ENCODE data around the gene CPM.

The CPM gene

GRCh38 chr12:68904351-68904962, 28.5 kb downstream of the CPM start:
- no peak for DNase-seq (ENCODE audit: low spot score)

DNA sequence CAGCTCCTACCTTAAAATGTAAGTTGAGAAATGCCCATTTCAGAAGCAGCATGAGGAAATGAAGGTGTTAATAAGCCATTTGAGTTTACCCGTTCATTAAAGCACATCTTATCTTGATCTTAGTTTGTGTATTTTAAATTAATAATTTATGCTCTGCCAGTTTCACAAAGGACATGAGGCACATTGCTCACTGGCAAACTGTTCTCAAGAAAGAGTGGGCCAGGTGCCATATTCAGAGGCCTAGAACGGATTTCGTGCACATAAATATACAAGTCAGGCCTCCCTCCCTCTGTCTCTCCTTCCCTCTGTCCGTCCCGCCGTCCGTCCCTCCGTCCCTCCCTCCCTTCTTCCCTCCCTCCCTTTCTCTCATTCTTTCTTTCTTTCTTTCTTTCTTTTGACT, 29.5 kb downstream of the CPM start:
- DNase-seq (ENCODE audit: low spot score), result no peak

DNA sequence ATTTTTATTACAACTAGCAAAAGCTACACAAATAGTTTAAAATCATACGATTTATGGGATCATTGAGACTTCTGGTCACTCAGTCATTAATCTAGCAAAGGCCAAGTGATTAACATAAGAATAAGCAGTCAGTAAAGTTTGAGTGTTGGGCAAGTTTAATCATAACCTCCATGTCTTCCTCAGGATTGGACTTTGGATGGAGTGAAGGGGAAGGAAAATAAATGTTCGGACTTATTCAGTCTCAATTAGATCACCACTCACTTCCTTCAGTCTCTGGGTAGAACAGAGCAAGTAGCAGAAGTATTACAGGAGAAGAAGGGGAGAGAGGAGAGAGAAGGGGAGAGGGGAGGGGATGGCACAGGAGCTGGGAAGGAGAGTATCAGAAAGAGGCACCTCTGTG, 31.4 kb downstream of the CPM start:
- DNase-seq (ENCODE audit: low spot score), result no peak

DNA sequence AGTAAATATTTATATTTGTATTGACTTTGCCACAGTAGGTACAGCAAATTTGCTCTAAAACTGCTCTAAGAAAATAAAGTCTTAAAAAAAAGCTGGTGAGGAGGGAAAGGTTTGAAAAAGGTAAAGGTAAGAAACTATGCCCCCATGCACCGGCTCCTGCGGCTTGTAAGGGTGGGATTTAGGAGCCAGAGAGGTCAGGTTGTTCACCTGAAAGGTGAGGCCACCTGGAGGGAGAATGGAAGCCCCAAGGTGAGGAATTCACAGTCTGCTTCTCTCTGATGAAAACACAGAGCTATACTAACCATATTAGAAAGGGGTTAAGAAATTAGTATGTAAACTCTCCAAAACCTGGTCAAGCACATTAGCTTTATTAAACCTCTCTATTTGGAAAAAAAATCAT, 31.8 kb downstream of the CPM start:
- DNase-seq (ENCODE audit: low spot score), result no peak

DNA sequence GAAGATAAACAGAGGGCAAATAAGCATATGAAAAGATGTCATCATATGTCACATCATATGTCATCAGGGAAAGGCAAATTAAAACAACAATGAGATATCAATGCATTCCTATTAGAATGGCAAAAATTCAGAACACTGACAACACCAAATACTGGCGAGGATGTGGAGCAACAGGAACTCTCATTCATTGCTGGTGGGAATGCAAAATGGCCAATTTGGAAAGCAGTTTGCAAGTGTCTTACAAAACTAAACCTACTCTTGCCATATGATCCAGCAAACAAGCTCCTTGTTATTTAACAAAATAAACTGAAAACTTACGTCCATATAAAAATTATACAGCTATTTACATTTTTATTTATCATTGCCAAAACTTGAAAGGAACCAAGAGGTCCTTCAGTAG, 32.7 kb downstream of the CPM start:
- DNase-seq (ENCODE audit: low spot score), result no peak

DNA sequence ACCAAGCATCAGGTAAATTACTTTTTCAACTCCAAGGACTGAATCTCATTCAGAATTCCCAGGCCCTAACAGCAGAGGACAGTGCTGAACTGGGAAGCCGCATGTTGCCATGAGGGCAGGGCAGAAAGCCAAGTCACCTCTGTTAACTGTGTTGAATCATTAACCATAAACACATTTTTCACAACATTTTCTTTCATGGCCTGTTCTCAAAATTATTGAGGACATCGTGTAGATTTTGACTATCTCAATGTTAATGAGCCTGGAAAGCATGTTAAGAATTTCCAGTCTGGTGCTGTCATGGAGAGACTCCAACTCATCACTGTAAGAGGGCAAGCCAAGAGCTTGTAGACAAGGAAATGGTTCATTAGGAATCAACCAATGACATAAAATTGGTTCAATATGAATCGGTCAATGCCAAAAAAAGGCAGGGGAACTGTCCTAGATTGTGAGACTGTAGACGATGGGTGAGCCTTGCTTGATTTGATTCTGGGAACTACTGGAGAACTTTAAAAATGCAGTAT, 33.7 kb downstream of the CPM start:
- no peak for DNase-seq (ENCODE audit: low spot score)

GRCh38 chr12:68896881-68897540, 36.0 kb downstream of the CPM start:
- peak; percentile 75 for DNase-seq (ENCODE audit: low spot score)

DNA sequence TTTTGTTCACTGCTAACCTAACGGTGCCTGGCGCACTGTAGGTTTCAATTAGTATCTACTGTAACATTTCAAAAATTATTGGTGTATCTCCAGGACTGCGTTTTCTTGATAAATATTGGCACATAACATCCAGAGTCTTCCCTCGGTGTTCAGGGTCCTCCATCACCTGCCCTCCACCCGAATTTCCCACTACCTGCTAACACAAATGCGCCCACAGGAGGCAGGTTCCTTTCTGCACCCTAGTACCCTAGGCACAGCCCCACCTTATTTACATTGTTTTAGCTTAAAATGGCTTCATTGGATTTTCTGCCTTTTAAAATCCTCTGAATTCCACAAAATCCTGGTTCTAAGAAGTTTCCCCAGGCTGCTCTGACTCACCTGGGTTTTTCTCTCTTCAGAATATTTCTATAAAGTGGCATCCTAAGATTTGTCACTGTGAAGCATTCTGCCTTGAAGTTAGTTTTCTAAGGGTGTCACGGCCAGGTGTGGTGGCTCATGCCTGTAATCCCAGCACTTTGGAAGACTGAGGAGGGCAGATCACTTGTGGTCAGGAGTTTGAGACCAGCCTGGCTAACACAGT, 38.6 kb downstream of the CPM start:
- DNase-seq (ENCODE audit: low spot score), result no peak

GRCh38 chr12:68893741-68894140, 39.2 kb downstream of the CPM start:
- DNase-seq (ENCODE audit: low spot score), result no peak

DNA sequence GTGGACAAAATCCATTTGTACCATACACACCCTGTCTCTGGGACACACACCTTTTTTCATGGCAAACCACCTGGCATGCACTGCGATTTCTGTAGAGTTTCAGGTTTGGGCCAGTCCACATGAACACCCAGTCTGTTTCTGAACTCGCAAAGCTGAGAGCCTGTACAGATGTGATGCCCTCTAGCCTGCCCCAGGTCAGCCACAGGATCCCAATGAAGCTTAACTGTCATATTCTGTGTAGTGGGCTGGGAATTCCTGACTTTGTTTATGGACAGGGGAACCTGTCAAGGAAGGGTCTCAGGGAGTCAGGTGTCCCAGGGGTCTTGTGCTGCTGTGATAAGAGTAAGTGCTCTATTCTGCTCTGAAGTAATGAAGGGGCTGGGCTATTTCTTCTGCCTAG, 39.8 kb downstream of the CPM start:
- no peak for DNase-seq (ENCODE audit: low spot score)

- DNase-seq (ENCODE audit: low spot score), result no peak
Observed at GRCh38 chr12:68891141-68891540, 41.8 kb downstream of the CPM start.

DNA sequence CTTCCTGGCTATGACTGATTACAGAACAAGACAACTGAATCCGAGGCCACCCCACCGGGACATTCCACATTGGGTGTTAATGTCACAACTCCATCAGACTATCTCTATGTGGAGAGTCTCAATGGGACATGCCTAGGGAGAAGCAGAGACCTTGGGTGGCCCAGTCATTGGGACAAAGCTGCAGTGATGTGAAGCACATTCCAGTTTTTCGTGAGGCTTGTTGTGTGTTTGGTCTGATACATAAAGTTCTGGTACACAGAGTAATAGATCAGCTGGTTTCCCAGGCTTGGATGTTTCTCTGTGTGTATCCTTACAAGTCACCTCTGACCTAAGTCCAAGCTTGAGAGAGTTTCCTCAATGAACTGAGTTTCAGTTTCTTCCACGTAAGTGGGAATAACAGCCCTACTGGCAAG, 42.3 kb downstream of the CPM start:
- DNase-seq (ENCODE audit: low spot score), result no peak

GRCh38 chr12:68888243-68888642, 44.7 kb downstream of the CPM start:
- DNase-seq (ENCODE audit: low spot score), result no peak

DNA sequence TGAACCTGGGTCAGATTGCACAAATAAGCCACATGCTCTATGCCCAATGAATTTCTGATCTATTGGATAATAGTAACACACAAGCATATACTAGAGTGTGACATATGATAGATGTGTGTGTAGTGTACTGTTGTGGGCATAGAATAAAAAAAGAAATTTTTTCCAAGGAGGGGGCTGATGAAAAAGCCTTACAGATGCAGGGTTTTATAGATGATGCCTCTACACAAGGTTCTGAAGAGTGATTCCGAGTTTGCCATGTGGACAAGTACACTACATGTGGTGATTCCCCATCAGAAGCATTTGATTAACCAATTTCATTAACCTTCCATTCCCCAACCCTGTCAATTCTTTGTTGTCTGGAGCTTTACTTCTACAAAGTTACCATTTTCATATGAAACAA, 45.3 kb downstream of the CPM start:
- no peak for DNase-seq (ENCODE audit: low spot score)

- DNase-seq (ENCODE audit: low spot score), result peak; percentile 40
Observed at GRCh38 chr12:68886636-68887572, 46.1 kb downstream of the CPM start.

DNA sequence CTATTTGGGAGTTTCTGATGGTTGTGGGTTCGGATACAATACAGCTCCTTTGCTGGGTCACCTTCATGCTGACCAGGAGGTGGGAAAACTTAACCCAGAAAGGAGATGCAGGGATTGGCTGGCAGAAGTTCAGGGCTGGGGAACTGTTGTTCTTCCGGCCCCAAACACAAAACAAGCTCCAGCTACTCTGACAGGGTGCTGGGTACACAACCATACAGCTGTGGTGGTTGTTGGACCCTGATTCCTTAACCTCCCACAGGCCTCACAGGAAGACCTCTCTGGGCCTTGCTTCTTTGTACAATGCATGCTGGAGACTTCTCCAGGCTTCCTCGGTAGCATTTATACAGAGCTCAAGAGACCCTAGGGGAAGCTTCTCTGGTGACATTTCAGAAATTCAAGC, 47.6 kb downstream of the CPM start:
- DNase-seq (ENCODE audit: low spot score), result peak; percentile 39

- peak; percentile 55 for DNase-seq (ENCODE audit: low spot score)
Observed at GRCh38 chr12:68884251-68884650, 48.7 kb downstream of the CPM start.

- DNase-seq (ENCODE audit: low spot score), result peak; percentile 54
Observed at GRCh38 chr12:68883151-68883550, 49.8 kb downstream of the CPM start.

GRCh38 chr12:68882251-68882964, 50.6 kb downstream of the CPM start:
- DNase-seq (ENCODE audit: low spot score), result peak; percentile 76

- DNase-seq (ENCODE audit: low spot score), result no peak
Observed at GRCh38 chr12:68880660-68881325, 52.2 kb downstream of the CPM start.

- no peak for DNase-seq (ENCODE audit: low spot score)
Observed at GRCh38 chr12:68878846-68879245, 54.1 kb downstream of the CPM start.

All from NAMALWA (cell line).